ENCODE measurements around the gene BAIAP2L2.

BAIAP2L2 gene

GRCh38 chr22:38138961-38139360 lies 28.5 kb upstream of the BAIAP2L2 start:
- Histone ChIP-seq H3K36me3 (ENCODE audit: control insufficient read depth, insufficient read depth, low read length) (peaks cover 11% of the 10 kb centered on the region), H3K4me3 (replicated peaks; ENCODE audit: low read depth, low read length) (no peak overlapping the region), H3K27me3 (replicated peaks; ENCODE audit: control insufficient read depth, insufficient read depth, low read length) (no peaks in the 10 kb centered on the region)
- no peak for DNase-seq (ENCODE audit: extremely low read depth, insufficient read length)
- TF ChIP-seq, protein P1, sequence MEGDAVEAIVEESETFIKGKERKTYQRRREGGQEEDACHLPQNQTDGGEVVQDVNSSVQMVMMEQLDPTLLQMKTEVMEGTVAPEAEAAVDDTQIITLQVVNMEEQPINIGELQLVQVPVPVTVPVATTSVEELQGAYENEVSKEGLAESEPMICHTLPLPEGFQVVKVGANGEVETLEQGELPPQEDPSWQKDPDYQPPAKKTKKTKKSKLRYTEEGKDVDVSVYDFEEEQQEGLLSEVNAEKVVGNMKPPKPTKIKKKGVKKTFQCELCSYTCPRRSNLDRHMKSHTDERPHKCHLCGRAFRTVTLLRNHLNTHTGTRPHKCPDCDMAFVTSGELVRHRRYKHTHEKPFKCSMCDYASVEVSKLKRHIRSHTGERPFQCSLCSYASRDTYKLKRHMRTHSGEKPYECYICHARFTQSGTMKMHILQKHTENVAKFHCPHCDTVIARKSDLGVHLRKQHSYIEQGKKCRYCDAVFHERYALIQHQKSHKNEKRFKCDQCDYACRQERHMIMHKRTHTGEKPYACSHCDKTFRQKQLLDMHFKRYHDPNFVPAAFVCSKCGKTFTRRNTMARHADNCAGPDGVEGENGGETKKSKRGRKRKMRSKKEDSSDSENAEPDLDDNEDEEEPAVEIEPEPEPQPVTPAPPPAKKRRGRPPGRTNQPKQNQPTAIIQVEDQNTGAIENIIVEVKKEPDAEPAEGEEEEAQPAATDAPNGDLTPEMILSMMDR (IDR thresholded peaks at IDR 0.05; ENCODE audit: insufficient read depth, low read length, poor library complexity, severe bottlenecking), result no peak

DNA sequence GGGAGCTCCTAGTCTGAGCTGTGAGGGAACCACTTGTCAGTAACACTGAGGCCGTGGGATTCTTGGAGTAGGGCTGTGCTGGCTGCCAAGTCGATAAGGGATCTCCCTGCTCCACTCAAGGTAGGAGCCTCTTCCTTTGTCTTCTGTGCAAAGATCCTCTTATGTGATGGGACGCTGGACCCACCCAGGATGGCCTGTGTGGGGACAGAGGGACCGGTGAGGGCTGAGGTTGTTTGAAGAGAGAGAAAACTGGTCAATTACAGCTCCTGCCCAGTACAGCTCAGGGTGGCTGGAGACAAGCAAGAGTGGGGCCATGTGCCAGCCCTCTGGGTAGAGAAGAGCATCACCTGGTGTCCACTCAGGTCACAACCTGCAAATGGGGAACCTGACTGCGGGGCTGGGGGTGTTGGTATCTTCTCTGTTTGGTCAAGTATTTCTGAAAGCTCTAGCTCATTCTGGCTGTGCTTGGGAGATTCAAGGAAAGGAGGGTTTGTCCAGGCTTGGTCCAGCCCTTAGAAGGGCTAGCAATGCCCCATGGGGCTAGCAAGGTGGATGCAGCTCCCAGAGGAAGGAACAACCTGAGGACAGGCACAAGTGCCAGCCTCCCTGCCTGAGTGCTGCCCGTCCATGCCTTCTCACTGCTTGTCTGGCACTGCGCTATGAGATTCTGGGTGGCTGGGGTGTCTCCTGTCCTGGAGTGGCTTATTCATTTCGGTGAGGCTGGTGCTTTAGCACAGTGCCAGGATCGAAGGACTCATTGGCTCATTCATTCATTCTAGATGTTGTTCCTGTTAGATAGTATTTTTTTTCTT lies 27.6 kb upstream of the BAIAP2L2 start:
- TF ChIP-seq, protein P1 (IDR thresholded peaks at IDR 0.05; ENCODE audit: insufficient read depth, low read length, poor library complexity, severe bottlenecking), result no peak
- no peaks in the 10 kb centered on the region for H3K27me3 ChIP-seq (replicated peaks; ENCODE audit: control insufficient read depth, insufficient read depth, low read length)
- H3K4me3 ChIP-seq (replicated peaks; ENCODE audit: low read depth, low read length), result no peak overlapping the region
- DNase-seq (ENCODE audit: extremely low read depth, insufficient read length), result no peak
- peaks cover 12% of the 10 kb centered on the region for H3K36me3 ChIP-seq (ENCODE audit: control insufficient read depth, insufficient read depth, low read length)

DNA sequence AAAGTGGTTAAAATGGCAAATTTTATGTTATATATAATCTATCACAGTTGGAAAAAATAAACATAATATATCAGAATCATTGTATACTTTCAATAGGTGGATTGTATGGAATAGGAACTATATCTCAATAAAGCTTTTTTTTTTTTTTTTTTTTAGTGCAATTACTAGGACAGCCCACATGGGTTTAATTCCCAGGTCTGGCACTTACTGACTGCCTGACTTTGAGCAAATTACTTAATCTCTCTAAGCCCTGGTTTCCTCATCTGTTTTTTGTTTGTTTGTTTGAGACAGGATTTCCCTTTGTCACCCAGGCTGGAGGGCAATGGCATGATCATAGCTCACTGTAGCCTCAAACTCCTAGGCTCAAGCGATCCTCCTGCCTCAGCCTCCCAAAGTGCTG lies 26.1 kb upstream of the BAIAP2L2 start:
- Histone ChIP-seq H3K4me3 (replicated peaks; ENCODE audit: low read depth, low read length) (no peak overlapping the region), H3K27me3 (replicated peaks; ENCODE audit: control insufficient read depth, insufficient read depth, low read length) (no peaks in the 10 kb centered on the region), H3K36me3 (ENCODE audit: control insufficient read depth, insufficient read depth, low read length) (peaks cover 9% of the 10 kb centered on the region)
- DNase-seq (ENCODE audit: extremely low read depth, insufficient read length), result no peak
- TF ChIP-seq, protein P1 (IDR thresholded peaks at IDR 0.05; ENCODE audit: insufficient read depth, low read length, poor library complexity, severe bottlenecking), result no peak

DNA sequence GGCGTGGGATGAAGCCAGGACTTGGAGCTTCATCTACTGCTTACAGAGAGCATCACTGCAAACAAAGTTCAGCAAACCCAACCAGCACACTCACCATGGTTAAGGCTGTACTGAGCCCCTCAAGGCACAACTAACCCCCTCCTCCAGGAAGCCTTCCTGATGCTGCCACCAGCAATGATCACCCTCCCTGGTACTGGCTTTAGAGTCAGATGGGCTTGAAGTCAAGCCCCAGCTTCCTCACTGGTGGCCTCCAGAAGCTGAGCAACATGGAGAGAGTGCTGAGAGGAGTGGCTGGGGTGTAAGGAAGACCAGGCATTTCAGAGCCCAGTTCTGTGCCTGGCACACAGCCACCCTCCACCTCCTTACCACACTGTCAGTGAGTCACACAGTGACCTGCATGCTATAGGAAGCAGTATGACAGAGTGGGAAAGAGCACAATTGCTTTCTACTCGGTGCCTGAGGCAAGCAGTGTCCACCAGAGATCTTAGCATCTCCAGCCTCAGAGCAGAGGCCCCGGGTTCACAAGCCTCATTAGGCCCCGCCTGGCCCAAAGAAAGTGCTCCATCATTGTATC lies 24.7 kb upstream of the BAIAP2L2 start:
- peaks cover 6% of the 10 kb centered on the region for H3K36me3 ChIP-seq (ENCODE audit: control insufficient read depth, insufficient read depth, low read length)

DNA sequence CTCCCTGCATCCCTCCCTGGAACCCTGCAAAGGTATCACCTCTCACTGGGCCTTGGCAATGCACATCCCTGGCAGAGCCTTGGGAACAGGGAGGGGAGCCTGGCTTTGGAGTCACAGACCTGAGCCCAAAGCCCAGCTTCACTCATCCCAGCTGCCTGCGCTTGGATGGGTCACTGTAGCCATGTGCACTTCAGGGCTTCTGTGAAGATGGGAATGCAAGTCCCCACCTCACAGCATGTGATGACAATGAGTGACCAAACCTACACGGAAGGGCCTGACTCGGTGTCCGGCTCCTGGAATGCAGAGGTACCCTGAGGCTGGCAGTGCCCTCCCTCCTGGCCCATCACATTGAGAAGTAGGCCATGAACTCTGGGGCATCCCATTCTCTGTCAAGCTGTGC lies 22.8 kb upstream of the BAIAP2L2 start:
- Histone ChIP-seq H3K27me3 (replicated peaks; ENCODE audit: control insufficient read depth, insufficient read depth, low read length) (no peaks in the 10 kb centered on the region), H3K4me3 (replicated peaks; ENCODE audit: low read depth, low read length) (no peak overlapping the region), H3K36me3 (ENCODE audit: control insufficient read depth, insufficient read depth, low read length) (peaks cover 8% of the 10 kb centered on the region)
- no peak for DNase-seq (ENCODE audit: extremely low read depth, insufficient read length)
- TF ChIP-seq, protein P1 (IDR thresholded peaks at IDR 0.05; ENCODE audit: insufficient read depth, low read length, poor library complexity, severe bottlenecking), result no peak

More for the DNA sequence above, 24.7 kb upstream of the BAIAP2L2 start:
- Histone ChIP-seq H3K27me3 (replicated peaks; ENCODE audit: control insufficient read depth, insufficient read depth, low read length) (no peaks in the 10 kb centered on the region), H3K4me3 (replicated peaks; ENCODE audit: low read depth, low read length) (no peak overlapping the region)
- TF ChIP-seq, protein P1 (IDR thresholded peaks at IDR 0.05; ENCODE audit: insufficient read depth, low read length, poor library complexity, severe bottlenecking), result no peak
- no peak for DNase-seq (ENCODE audit: extremely low read depth, insufficient read length)
